HG03159 (cell line): ENCODE data around the gene MRLN.
A peak's percentile ranks its signal among the peaks of the same experiment; 100 is the strongest.

Source experiments
- ATAC-seq: cut with Tn5 transposase; IDR thresholded peaks from one replicate; pipeline ENCODE4 v1.9.1; 2021; ENCODE audit warnings: mild to moderate bottlenecking, moderate library complexity; ENCODE audit not compliant: unreplicated experiment

Gene MRLN

DNA sequence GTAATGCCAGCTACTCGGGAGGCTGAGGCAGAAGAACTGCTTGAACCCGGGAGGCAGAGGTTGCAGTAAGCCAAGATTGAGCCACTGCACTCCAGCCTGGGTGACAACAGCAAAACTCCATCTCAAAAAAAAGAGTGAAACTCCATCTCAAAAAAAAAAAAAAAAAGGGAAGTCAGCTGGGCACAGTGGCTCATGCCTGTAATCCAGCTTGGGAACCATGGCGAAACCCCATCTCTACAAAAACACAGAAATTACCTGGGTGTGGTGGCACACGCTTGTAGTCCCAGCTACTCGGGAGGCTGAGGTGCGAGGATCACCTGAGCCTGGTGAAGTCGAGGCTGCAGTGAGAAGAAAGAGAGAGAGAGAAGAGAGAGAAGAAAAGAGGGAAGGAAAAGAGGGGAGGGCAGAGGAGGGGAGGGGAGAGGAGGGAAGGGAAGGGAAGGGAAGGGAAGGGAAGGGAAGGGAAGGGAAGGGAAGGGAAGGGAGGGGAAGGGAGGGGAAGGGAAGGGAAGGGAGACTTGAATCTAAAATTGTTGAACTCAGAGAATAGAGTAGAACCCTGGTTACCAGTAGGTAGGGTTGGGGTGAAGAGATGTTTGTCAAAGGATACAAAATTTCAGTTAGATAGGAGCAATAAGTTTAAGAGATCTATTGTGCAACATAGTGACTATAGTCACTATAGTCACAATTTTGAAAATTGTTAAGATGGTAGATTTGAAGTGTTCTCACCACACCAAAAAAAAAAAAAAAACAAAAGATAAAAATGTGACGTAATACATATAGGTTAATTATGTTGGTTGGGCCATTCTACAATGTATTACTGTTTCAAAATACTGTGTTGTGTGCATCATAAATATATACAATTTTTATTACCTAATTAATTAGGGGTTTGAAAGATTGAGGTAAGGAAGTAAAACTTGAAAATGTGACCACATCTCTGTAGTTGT lies 46.1 kb downstream of the MRLN start:
- no peak for ATAC-seq

GRCh38 chr10:59705931-59706330 lies 47.3 kb downstream of the MRLN start:
- no peak for ATAC-seq

GRCh38 chr10:59704630-59705029 lies 48.6 kb downstream of the MRLN start:
- ATAC-seq: no peak

- no peak for ATAC-seq
Measured at GRCh38 chr10:59702347-59702746, 50.9 kb downstream of the MRLN start.

- ATAC-seq: no peak
Measured at GRCh38 chr10:59700709-59701108, 52.5 kb downstream of the MRLN start.

DNA sequence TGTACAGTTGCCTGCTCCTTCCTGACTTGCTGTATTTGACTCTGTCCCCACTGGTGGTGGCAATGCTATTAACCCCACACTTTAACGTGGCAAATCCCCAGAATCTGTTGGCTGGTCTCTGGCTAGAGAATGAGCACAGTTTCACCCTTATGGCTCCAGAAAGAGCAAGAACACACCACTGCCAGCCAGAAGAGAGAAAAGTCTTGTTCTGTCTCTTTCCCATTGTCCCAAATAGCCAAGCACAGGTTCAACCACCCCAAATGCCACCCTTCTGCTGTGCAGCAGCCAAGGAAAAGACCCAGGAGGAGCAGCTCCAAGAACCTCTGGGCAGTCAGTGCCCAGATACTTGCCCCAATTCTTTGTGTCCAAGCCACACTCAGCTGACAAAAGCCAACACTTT lies 54.9 kb downstream of the MRLN start:
- no peak for ATAC-seq

DNA sequence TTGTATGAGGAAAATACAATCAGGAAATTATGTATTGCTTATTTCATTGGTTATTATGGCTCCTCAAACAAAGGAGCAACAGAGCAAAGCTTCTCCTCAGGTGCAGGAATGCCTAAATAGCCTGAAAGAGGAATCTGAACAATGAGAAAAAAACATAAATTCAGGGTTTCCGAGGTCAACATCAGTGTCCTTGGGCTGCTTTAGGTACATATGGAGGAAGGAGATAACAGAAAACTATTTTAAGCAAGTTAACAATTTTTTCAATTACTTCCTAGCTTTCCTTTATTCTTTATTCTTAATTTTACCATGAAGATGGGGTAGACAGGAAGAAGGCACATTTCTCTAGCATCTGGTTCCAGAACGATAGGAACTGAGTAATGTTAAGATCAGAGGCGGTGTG lies 57.6 kb downstream of the MRLN start:
- ATAC-seq: no peak

- no peak for ATAC-seq
Measured at GRCh38 chr10:59694936-59695335, 58.3 kb downstream of the MRLN start.

DNA sequence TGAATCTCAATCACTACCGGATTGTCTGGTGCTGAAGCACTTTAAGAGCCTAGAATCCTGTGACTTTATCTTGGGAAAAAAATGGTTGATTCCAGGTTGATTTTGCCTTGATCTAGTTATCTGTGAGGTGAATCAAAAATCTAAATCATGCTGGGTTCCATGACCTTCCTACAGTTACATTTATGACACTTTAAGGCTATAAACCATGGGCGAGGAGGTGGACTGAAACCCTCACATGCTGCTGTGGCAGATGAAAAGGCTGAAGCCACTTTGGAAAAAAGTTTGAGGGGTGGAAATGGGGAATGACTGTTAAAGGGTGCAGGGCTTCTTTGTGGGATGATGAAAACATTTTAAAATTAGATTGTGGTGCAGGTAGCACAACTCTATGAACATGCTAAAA lies 61.1 kb downstream of the MRLN start:
- no peak for ATAC-seq

DNA sequence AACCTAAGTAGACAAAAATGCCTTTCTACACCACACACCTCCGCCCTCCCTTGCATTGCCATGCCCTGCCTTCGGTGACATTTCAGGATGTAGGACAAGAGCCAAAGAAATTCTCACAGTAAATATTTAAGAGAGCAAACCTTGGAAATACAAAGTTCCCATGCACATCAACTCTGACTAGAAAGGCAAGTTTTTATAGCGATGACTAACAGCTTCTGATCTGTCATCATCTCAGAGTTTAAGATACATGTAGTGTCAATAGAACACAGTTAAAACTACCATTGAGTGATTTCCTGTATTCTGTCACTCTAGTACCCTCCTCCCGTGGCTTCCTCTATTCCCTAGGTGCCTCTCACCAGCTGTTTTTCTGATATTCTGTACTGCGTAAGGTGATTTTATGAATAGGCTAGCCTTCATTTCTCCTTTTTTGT lies 64.3 kb downstream of the MRLN start:
- peak; percentile 64 for ATAC-seq

DNA sequence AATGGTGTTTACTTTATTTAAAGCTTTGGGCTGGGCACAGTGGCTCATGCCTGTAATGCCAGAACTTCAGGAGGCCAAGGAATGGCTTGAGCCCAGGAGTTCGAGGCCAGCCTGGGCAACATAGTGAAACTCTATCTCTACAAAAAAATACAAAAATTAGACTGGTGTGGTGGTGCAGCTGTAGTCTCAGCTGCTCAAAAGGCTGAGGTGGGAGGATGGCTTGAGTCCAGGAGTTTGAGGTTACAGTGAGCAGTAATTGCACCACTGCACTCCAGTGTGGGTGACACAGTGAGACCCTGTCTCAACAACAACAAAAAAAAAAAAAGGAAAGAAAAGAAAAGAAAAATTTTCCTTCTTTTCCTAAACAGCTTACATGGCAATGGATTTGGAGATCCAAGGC lies 65.6 kb downstream of the MRLN start:
- ATAC-seq: no peak
